ENCODE data around the gene KCTD19.

The KCTD19 gene

DNA sequence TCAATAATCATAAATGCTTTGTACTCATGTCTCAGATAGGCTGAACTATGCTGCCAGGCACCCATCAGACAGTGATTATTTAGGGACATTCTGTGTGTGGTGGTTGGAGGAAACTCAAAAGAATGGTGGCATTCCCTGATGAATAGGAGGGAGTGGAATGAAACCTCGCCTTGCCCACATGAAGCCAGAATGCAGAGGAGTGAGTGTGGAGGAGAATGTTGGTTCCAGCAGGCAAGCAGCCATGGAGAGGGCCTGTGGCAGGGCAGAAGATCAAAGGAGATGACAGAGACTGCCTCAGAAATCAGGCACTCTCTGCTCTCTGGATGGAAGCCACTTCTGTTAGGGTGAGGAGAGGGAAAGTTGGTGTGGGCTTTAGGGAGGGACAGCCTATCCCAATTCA lies 22.5 kb downstream of the KCTD19 start:
- TF ChIP-seq CTCF (IDR thresholded peaks at IDR 0.05; ENCODE audit: borderline replicate concordance, insufficient read depth, low read depth, low read length), result no peak
- no peak overlapping the region for H3K4me3 ChIP-seq (ENCODE audit: low read depth, low read length)

DNA sequence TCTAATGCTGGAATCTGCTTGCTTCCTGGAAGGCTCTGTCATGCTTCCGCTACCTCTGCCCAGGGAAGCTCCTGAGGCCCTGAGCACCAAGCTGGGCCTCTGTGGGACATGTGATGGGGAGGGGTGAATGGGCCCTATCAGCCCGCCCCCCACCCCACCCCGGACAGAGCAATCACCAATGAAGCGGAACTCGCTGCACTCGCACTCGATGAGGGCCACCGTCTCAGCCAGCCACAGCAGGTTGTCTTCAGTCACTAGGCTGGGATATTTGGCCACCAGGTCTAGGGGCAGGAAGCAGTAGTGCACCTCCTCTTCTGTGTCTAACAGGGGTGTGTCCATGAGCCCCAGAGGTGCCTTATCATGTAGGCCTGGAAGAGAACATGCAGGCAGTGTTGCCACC lies 23.6 kb downstream of the KCTD19 start:
- TF ChIP-seq CTCF (IDR thresholded peaks at IDR 0.05; ENCODE audit: borderline replicate concordance, insufficient read depth, low read depth, low read length), result no peak
- H3K4me3 ChIP-seq (ENCODE audit: low read depth, low read length), result no peak overlapping the region

- no peak for TF ChIP-seq CTCF (IDR thresholded peaks at IDR 0.05; ENCODE audit: borderline replicate concordance, insufficient read depth, low read depth, low read length)
- no peak overlapping the region for H3K4me3 ChIP-seq (ENCODE audit: low read depth, low read length)
These were observed 24.5 kb downstream of the KCTD19 start for GRCh38 chr16:67302076-67302475.

GRCh38 chr16:67301080-67301782 lies 25.3 kb downstream of the KCTD19 start:
- no peak overlapping the region for H3K4me3 ChIP-seq (ENCODE audit: low read depth, low read length)
- no peak for TF ChIP-seq CTCF (IDR thresholded peaks at IDR 0.05; ENCODE audit: borderline replicate concordance, insufficient read depth, low read depth, low read length)

- H3K4me3 ChIP-seq (ENCODE audit: low read depth, low read length), result no peak overlapping the region
- no peak for TF ChIP-seq CTCF (IDR thresholded peaks at IDR 0.05; ENCODE audit: borderline replicate concordance, insufficient read depth, low read depth, low read length)
These were observed 27.3 kb downstream of the KCTD19 start for GRCh38 chr16:67299269-67299668.

DNA sequence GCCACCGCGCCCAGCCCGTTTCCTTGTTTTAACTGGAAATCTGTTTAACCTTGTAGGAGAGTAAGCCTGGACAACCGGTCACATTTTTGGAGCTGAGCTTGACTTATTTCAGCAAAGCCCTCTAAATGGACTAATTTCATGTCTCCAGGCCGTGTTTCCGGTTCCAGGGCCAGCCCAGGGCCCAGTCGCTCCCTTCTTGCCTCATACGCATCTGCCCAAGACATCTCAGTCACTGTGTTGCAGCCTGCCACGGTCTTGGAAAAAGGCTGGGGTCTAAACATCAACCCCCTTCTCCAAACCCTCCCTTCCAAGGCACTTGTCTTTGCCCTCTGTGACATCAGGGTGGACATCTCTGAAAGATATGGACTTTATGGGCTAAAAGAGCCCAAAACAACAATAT lies 28.3 kb downstream of the KCTD19 start:
- H3K4me3 ChIP-seq (ENCODE audit: low read depth, low read length), result no peak overlapping the region

More for the DNA sequence above, 28.3 kb downstream of the KCTD19 start:
- TF ChIP-seq CTCF (IDR thresholded peaks at IDR 0.05; ENCODE audit: borderline replicate concordance, insufficient read depth, low read depth, low read length), result no peak

Data from GM12875 (cell line).